Subcutaneous abdominal adipose tissue (tissue), 5 donors: ENCODE measurements around the gene CTPS2.

Experiments
- H3K27ac ChIP-seq: one replicate; pipeline ENCODE4 v1.7.0; 2013; ENCODE audit warnings: low read depth, mild to moderate bottlenecking, inconsistent platforms, low read length, moderate library complexity
- H3K27me3 ChIP-seq, 5 donors: one replicate each; pipeline ENCODE4 v1.7.0; 2013; ENCODE audit warnings: low read length in 5 of 5, inconsistent platforms in 1 of 5; ENCODE audit not compliant: control insufficient read depth in 5 of 5, insufficient read depth in 4 of 5
- H3K36me3 ChIP-seq, 5 donors: one replicate each; pipeline ENCODE4 v1.7.0; 2013; ENCODE audit warnings: low read length in 5 of 5; ENCODE audit not compliant: control insufficient read depth in 5 of 5, insufficient read depth in 5 of 5
- H3K4me1 ChIP-seq, 5 donors: one replicate each; pipeline ENCODE4 v1.7.0; 2013; ENCODE audit warnings: low read length in 5 of 5, mild to moderate bottlenecking in 3 of 5, moderate library complexity in 1 of 5; ENCODE audit not compliant: control insufficient read depth in 5 of 5, insufficient read depth in 5 of 5
- H3K4me3 ChIP-seq, 5 donors: one replicate each; pipeline ENCODE4 v1.7.0; 2013; ENCODE audit warnings: low read length in 5 of 5, low read depth in 1 of 5
- H3K9ac ChIP-seq, 5 donors: one replicate each; pipeline ENCODE4 v1.7.0; 2013; ENCODE audit warnings: low read length in 5 of 5, mild to moderate bottlenecking in 4 of 5, moderate library complexity in 3 of 5
- H3K9me3 ChIP-seq, 5 donors: one replicate each; pipeline ENCODE4 v1.7.0; 2013; ENCODE audit warnings: low read length in 5 of 5; ENCODE audit not compliant: control insufficient read depth in 5 of 5
- donor health status: healthy.
- donor health status: healthy.
- donor health status: healthy.
- donor health status: healthy.
- donor health status: healthy.

Gene CTPS2

GRCh38 chrX:16664074-16664473 is 48.4 kb downstream of the CTPS2 start:
- Histone ChIP-seq H3K36me3 (peaks cover 1 to 16% (median 9%) of the 10 kb centered on the region in 5 donors), H3K27me3 (peaks cover 0 to 15% (median 3%) of the 10 kb centered on the region in 5 donors), H3K9ac (no peak overlapping the region), H3K9me3 (no peaks in the 10 kb centered on the region), H3K27ac (no peak overlapping the region), H3K4me3 (no peak overlapping the region), H3K4me1 (no peaks in the 10 kb centered on the region)

DNA sequence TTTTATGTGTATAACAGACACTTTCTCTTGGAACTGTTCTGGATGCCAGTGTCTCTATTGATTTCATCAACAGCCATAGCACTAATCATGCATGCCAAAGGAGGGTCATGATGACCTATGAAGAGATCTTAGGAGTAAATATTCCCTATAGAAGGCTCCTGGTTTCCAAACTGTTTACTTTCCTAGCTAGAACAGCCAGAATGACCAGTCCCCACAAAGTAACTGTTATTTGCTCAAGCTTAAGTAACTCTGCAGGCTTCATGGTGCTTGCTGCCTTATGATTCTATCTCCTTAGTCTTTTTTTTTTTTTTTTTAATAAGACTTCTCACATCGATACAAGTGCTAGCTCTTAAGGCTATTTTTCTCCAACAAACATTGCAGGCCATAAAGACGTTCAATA is 50.1 kb downstream of the CTPS2 start:
- Histone ChIP-seq H3K9me3 (peaks cover 0 to 2% (median 0%) of the 10 kb centered on the region in 5 donors), H3K4me3 (no peak overlapping the region), H3K36me3 (peaks cover 0 to 13% (median 6%) of the 10 kb centered on the region in 5 donors), H3K4me1 (no peaks in the 10 kb centered on the region), H3K9ac (no peak overlapping the region), H3K27ac (no peak overlapping the region), H3K27me3 (peaks cover 0 to 13% (median 0%) of the 10 kb centered on the region in 5 donors)

DNA sequence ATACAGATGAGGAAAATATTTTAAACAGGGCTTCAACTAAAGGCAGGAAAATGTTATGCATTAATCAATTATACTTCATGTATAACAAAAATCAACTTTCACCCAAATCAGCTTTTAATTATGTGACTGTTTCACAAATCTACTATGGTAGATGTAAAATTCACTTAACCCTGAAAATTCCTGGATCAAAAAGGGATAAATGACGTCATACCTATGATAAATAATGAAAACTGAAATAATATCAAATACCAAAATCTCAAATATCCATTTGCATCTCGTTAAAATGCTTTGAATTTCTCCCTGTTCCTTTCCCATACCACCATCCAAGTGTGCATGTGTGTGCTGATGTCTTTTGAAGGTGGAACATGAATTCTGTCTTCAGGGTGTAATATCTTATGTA is 51.0 kb downstream of the CTPS2 start:
- Histone ChIP-seq H3K4me3 (no peak overlapping the region), H3K27me3 (peaks cover 0 to 13% (median 0%) of the 10 kb centered on the region in 5 donors), H3K9ac (no peak overlapping the region), H3K27ac (no peak overlapping the region), H3K9me3 (peaks cover 0 to 2% (median 0%) of the 10 kb centered on the region in 5 donors), H3K4me1 (no peaks in the 10 kb centered on the region), H3K36me3 (peaks cover 2 to 10% (median 6%) of the 10 kb centered on the region in 5 donors)

- Histone ChIP-seq H3K4me3 (no peak overlapping the region), H3K36me3 (peaks cover 0 to 10% (median 3%) of the 10 kb centered on the region in 5 donors), H3K4me1 (no peaks in the 10 kb centered on the region), H3K27me3 (peaks cover 0 to 8% (median 0%) of the 10 kb centered on the region in 5 donors), H3K27ac (no peak overlapping the region), H3K9me3 (peaks cover 0 to 2% (median 0%) of the 10 kb centered on the region in 5 donors), H3K9ac (no peak overlapping the region)
Observed at GRCh38 chrX:16659321-16659720, 53.1 kb downstream of the CTPS2 start.

- H3K36me3 ChIP-seq = peaks cover 2 to 5% (median 3%) of the 10 kb centered on the region in 5 donors
- H3K4me1 ChIP-seq = no peaks in the 10 kb centered on the region
- H3K9me3 ChIP-seq = peaks cover 0 to 2% (median 0%) of the 10 kb centered on the region in 5 donors
- H3K4me3 ChIP-seq = no peak overlapping the region
- H3K9ac ChIP-seq = no peak overlapping the region
- H3K27ac ChIP-seq = no peak overlapping the region
- H3K27me3 ChIP-seq = peaks cover 0 to 9% (median 0%) of the 10 kb centered on the region in 5 donors
Observed at GRCh38 chrX:16658284-16658683, 54.2 kb downstream of the CTPS2 start.

DNA sequence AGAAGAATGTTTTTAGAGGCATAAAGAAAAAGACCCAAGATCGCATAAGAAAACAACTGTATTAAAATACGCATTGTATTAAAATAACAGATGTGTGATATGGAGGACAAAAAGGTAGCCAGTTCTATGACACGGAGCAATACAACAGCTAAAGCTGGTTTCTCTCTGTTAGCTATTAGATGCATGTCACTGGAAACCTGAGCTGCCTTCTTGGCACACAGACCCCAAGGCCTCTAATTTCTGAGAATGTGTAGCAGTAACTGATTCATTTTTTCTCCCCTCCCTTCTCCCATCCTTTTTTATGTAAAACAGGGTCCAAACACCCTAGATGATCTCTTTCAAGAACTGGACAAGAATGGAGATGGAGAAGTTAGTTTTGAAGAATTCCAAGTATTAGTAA is 58.4 kb downstream of the CTPS2 start:
- peaks cover 0 to 2% (median 0%) of the 10 kb centered on the region in 5 donors for H3K9me3 ChIP-seq
- peaks cover 0 to 6% (median 0%) of the 10 kb centered on the region in 5 donors for H3K27me3 ChIP-seq
- H3K27ac ChIP-seq = no peak overlapping the region
- no peaks in the 10 kb centered on the region for H3K4me1 ChIP-seq
- no peak overlapping the region for H3K9ac ChIP-seq
- H3K36me3 ChIP-seq = peaks cover 0 to 2% (median 0%) of the 10 kb centered on the region in 5 donors
- no peak overlapping the region for H3K4me3 ChIP-seq

DNA sequence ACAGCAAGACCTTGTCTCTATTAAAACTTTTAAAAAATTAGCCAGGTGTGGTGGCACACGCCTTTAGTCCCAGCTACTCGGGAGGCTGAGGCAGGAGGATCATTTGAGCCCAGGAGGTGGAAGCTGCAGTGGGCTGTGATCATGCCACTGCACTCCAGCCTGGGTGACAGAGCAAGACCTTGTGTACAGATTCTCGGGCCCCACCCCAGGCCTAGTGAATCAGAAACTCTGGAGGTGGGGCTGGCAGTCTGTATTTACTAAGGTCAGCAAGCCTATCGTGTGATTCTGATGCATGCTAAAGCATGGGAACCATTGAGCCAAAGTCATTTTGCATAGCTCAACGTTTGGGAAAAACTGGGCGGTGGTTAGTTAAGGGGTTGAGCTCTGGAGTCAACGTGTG is 59.0 kb downstream of the CTPS2 start:
- H3K27me3 ChIP-seq = peaks cover 0 to 6% (median 0%) of the 10 kb centered on the region in 5 donors
- H3K4me1 ChIP-seq = no peaks in the 10 kb centered on the region
- H3K9me3 ChIP-seq = no peaks in the 10 kb centered on the region
- H3K4me3 ChIP-seq = no peak overlapping the region
- H3K27ac ChIP-seq = no peak overlapping the region
- no peak overlapping the region for H3K9ac ChIP-seq
- peaks cover 0 to 2% (median 0%) of the 10 kb centered on the region in 5 donors for H3K36me3 ChIP-seq

DNA sequence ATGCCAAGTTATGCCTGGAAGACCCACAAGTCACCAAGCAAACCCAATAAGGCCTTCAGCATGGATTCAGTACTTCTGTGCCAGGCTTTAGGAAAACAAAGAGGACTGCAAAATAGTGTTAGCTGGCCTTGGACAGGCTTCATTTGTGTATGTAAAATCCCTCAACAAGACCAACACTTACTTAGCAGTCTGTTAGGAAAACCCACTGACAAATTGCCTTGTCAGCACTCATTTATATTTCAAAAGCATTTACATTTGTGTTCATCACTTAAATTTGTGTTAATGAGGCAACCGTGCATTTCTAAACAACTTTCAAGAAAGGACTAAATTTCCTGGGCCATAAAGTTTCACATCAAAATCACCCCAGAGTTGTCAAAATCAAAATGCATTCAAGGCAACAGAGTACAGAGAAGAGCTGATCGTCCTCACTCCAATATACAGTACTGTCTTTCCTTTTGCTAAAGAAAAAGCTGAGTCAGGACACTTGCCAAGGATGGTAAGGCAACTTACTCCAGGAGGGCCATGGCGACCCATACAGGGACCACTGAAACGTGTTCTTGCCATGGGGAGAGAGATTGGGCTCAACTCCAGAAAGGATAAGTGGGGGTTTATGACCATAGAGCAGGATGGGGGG is 61.0 kb downstream of the CTPS2 start:
- no peaks in the 10 kb centered on the region for H3K4me1 ChIP-seq
- peaks cover 0 to 4% (median 0%) of the 10 kb centered on the region in 5 donors for H3K36me3 ChIP-seq
- peaks cover 0 to 6% (median 0%) of the 10 kb centered on the region in 5 donors for H3K27me3 ChIP-seq
- H3K27ac ChIP-seq = no peak overlapping the region
- H3K4me3 ChIP-seq = no peak overlapping the region
- no peaks in the 10 kb centered on the region for H3K9me3 ChIP-seq
- H3K9ac ChIP-seq = no peak overlapping the region

GRCh38 chrX:16649858-16650257 is 62.6 kb downstream of the CTPS2 start, which contains the start of gene S100G:
TSS of gene S100G (plus strand) at chrX:16650158. CDS start at chrX:16651007, 849 bp downstream.
- Histone ChIP-seq H3K4me1 (no peaks in the 10 kb centered on the region), H3K27me3 (peaks cover 0 to 6% (median 0%) of the 10 kb centered on the region in 5 donors), H3K27ac (no peak within 1 kb of the TSS), H3K9me3 (no peaks in the 10 kb centered on the region), H3K36me3 (peaks cover 0 to 7% (median 4%) of the 10 kb centered on the region in 5 donors), H3K4me3 (no peak within 1 kb of the TSS), H3K9ac (no peak within 1 kb of the TSS)

DNA sequence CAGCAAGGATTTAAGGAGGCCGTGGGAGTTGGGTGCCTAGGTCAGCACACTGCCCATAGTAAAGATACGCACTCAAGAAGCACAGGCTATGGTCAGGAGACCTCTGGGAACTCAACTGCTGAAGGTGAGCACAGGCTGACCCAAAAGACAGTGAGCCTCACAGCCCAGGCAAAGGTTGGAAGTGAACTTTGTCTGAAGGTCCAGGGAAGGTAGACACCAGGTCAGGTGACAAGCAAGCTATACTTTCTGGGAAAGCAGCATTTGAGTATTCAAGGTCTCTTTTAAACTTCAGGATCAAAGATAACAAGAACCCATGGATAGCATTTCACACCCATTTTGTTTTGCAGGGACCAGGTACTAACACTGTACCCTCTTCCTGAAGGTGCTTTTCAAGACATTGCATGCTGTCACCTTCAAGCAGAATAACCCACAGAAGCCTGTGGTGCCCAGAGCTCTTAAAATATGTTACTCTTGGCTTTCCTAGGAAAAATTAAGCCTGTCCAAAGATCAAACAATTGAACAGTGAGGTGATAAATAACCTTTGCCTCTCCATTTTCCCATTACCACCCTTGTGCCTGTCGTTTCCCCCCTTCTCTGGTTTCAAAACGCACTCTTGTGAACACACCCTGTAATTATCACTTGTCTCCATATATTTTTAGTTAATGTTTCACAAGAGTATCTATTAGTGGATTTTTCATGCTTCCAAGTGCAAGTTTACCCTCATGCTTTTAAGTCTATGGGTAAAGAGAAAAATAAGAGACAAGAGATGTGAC is 65.9 kb downstream of the CTPS2 start:
- Histone ChIP-seq H3K36me3 (peaks cover 0 to 7% (median 2%) of the 10 kb centered on the region in 5 donors), H3K4me1 (no peaks in the 10 kb centered on the region), H3K27me3 (peaks cover 0 to 3% (median 0%) of the 10 kb centered on the region in 5 donors), H3K4me3 (no peak overlapping the region), H3K9me3 (no peaks in the 10 kb centered on the region), H3K27ac (no peak overlapping the region), H3K9ac (no peak overlapping the region)
